Measurements from ENCODE around the gene IPO13.
A peak's percentile ranks its signal among the peaks of the same experiment; 100 is the strongest.

IPO13 gene

DNA sequence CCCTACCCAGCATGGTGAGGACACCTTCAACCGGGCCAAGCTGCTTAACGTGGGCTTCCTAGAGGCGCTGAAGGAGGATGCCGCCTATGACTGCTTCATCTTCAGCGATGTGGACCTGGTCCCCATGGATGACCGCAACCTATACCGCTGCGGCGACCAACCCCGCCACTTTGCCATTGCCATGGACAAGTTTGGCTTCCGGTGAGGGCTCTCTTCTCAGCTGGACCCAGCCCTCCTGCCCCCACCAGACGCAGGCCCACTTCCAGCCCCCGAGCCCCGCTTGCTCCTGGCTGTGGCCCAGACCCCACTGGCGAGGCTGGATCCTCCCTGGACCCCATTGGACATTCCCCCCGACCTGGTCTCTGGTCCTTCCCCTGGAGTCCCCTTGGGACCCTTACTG is 38.1 kb downstream of the IPO13 start:
- H3K4me3 ChIP-seq (replicated peaks in 1 of 2; ENCODE audit: low read depth in 2 of 2, low read length in 2 of 2): no peak overlapping the region
- TF ChIP-seq, protein P1, sequence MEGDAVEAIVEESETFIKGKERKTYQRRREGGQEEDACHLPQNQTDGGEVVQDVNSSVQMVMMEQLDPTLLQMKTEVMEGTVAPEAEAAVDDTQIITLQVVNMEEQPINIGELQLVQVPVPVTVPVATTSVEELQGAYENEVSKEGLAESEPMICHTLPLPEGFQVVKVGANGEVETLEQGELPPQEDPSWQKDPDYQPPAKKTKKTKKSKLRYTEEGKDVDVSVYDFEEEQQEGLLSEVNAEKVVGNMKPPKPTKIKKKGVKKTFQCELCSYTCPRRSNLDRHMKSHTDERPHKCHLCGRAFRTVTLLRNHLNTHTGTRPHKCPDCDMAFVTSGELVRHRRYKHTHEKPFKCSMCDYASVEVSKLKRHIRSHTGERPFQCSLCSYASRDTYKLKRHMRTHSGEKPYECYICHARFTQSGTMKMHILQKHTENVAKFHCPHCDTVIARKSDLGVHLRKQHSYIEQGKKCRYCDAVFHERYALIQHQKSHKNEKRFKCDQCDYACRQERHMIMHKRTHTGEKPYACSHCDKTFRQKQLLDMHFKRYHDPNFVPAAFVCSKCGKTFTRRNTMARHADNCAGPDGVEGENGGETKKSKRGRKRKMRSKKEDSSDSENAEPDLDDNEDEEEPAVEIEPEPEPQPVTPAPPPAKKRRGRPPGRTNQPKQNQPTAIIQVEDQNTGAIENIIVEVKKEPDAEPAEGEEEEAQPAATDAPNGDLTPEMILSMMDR (IDR thresholded peaks at IDR 0.05; ENCODE audit: low read depth, low read length): no peak
- DNase-seq (ENCODE audit: low read depth in 2 of 2): no peak

DNA sequence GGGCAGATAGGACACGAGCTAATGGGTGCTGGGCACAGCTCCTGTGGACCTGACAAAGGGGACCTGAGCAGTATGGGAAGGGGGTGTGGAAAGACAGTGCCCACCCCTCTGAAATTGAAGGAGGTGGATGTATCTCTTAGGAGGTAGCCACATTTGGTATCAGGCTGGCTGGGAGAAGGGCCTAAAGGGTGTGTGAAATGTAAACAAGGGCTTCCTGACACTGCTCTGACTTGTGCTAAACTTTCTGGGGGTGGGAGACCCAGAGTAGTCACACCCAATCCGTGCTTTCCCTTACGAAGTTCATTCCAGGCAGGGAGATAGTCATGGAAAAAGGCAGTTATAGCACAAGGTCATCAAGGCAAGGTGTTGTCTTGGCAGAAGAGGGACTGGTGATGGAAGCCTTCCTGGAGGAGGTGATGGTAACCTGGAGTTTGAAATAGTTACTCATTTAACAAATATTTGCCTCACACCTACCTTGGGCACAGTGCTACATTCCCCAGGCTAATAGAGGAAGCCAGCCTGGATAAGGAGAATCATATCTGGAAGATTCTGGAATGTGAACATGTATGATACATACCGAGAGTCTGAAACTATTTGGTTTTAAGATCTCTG is 39.3 kb downstream of the IPO13 start:
- no peak for DNase-seq (ENCODE audit: low read depth in 2 of 2)
- H3K4me3 ChIP-seq (replicated peaks in 1 of 2; ENCODE audit: low read depth in 2 of 2, low read length in 2 of 2): no peak overlapping the region
- TF ChIP-seq, protein P1 (IDR thresholded peaks at IDR 0.05; ENCODE audit: low read depth, low read length): no peak

DNA sequence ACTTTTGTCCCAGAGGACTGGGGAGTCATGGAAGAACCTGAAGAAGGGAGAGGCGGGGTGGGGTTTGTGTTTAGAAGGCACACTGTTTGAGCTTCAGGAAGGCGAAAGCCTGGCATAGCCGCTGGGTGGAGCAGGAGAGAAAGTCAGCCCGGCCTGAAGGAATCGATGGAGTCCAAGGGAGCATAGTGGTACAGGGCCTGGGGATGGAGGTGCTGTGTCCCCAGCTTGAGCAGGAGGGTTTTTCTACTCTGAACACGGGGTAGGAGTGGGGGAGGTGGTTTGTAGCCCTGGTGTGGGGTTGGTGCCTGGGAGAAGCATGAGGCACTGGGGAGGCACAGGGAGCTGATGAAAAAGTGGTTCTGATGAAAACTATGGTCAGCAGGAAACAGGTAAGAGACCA is 40.0 kb downstream of the IPO13 start:
- no peak for DNase-seq (ENCODE audit: low read depth in 2 of 2)
- H3K4me3 ChIP-seq (replicated peaks in 1 of 2; ENCODE audit: low read depth in 2 of 2, low read length in 2 of 2): no peak overlapping the region
- TF ChIP-seq, protein P1 (IDR thresholded peaks at IDR 0.05; ENCODE audit: low read depth, low read length): no peak

DNA sequence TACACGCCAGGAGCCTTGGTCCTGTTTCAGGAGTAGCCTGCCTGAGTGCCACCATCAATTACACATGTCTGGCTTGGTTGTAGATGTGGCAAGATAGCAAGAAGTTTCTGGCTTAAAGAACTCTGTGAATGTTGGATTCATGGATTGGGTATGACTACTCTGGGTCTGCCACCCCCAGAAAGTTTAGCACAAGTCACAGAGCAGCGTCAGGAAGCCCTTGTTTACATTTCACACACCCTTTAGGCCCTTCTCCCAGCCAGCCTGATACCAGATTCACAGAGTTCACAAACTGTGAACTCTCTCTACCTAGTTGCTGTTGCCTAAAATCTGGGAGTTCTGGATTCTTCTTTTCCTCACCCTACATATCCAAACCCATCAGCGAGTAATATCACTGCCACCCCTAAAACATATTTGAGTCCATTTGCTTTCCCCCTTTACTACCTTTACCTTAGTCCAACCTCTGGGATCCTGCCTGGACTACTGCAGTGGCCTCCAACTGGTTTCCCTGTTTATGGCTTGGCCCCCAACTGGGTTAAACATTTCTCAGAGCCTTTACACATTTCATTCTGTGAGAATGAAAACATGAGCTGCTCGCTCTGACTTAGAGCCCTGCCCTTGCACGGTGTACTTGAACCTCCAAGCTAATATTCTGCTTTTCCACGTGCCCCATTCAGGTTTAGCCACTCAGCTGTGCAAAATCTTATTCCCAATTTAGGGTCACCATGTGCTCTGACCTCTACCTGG is 40.6 kb downstream of the IPO13 start:
- DNase-seq (ENCODE audit: low read depth in 2 of 2): no peak
- TF ChIP-seq, protein P1 (IDR thresholded peaks at IDR 0.05; ENCODE audit: low read depth, low read length): no peak
- no peak overlapping the region for H3K4me3 ChIP-seq (replicated peaks in 1 of 2; ENCODE audit: low read depth in 2 of 2, low read length in 2 of 2)

DNA sequence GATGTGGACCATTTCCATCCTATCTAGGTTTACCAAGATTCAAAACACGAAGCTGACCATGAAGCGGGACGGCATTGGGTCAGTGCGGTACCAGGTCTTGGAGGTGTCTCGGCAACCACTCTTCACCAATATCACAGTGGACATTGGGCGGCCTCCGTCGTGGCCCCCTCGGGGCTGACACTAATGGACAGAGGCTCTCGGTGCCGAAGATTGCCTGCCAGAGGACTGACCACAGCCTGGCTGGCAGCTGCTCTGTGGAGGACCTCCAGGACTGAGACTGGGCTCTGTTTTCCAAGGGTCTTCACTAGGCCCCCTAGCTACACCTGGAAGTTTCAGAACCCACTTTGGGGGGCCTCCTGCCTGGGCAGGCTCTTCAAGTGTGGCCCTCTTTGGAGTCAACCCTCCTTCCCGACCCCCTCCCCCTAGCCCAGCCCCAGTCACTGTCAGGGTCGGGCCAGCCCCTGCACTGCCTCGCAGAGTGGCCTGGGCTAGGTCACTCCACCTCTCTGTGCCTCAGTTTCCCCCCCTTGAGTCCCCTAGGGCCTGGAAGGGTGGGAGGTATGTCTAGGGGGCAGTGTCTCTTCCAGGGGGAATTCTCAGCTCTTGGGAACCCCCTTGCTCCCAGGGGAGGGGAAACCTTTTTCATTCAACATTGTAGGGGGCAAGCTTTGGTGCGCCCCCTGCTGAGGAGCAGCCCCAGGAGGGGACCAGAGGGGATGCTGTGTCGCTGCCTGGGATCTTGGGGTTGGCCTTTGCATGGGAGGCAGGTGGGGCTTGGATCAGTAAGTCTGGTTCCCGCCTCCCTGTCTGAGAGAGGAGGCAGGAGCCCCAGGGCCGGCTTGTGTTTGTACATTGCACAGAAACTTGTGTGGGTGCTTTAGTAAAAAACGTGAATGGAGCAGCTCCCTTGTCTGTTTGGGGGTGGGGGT is 43.8 kb downstream of the IPO13 start:
- no peak for DNase-seq (ENCODE audit: low read depth in 2 of 2)
- H3K4me3 ChIP-seq (replicated peaks in 1 of 2; ENCODE audit: low read depth in 2 of 2, low read length in 2 of 2): peak overlapping the region; percentile 64 to 74
- TF ChIP-seq, protein P1 (IDR thresholded peaks at IDR 0.05; ENCODE audit: low read depth, low read length): no peak

DNA sequence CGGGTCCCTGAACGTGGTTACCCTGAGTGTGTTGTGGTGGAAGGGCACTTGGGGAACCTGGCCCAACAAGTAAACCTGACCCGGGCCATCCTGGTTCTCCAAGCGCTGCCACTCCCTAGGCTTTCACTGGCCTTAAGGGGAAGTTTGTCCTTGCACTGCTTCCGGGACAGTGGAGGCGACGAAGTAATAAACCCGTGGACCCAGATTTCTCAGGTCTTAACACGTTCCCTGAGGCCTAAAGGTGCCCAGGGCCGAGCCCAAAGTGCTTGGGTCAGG is 44.4 kb downstream of the IPO13 start:
- TF ChIP-seq, protein P1 (IDR thresholded peaks at IDR 0.05; ENCODE audit: low read depth, low read length): no peak
- DNase-seq (ENCODE audit: low read depth in 2 of 2): no peak
- peak overlapping the region; percentile 64 to 74 for H3K4me3 ChIP-seq (replicated peaks in 1 of 2; ENCODE audit: low read depth in 2 of 2, low read length in 2 of 2)
